K562 treated with DMSO at 1 percent for 48 hours (cell line): Measurements from ENCODE around the gene TSPO. TPM values are rescaled to one million over a fixed set of nuclear protein-coding genes. Genes with fewer than 3 reads are reported as not detected.

Source experiments
- total RNA-seq: library from RNA; unstranded; fragments of 300-600 nt; gene quantifications from 2 replicates; pipeline ENCODE4 v1.2.3, GENCODE V29; 2022; ENCODE audit warnings: low replicate concordance; ENCODE audit errors: extremely low read depth

The TSPO gene
- total RNA-seq = not detected in 2 replicates

DNA sequence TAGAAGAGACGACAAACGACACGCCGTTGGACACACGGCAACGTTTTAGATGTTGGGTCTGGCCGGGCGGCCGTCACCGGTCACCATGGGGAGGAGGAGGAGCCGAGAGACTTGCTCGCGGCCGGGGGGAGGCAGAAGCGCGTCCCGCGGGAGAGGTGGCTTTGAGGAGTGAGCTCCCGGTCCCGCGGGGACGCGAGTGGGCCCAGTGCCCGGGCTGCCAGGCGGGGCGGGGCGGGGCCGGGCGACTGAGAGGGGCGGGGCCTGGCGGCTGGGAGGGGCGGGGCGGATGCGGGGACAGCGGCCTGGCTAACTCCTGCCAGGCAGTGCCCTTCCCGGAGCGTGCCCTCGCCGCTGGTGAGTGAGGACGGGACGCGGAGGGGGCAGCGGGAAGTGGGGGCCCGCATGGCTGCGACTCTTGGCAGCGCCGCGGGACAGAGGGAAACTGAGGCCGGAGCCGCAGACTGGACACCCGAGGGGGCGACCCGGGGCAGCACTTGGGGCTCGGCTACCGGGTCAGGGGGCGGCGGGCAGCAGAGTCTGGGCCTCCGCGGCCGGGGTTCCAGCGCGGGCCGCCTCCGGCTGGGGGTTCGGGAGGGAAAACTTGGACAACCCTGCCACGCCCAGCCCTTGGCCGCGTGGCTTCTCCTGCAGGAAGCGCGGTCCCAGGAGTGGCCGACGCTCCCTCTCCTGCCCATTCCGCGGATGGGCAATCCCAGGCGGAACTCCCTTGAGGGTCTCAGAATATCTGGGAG, at the start of gene TSPO:
Gene TSPO, plus strand, starts transcription at position 309 of the 752 bp plus-strand sequence. CDS start 7,680 bp downstream, outside the sequence.

DNA sequence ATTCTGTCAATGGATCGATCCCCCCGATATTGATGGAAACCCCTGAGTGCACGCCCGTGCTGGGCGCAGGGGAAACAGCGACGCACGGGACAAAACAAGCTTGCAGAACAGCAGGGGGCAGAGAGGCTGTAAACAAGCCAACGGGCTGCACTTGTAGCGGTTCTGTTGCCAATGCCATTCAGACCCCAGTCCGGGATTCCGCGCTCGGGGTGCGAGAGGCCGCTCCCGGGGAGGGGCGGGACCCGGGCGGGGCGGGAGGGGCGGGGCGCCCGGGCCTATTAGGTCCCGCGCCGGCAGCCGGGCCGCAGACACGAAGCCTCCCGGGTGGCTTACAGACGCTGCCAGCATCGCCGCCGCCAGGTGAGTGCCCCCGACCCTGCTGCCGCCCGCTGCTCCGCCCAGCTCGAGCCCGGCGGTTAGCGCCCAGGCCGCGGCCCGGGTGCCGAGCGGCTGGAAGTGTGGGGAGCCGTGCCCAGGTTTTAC, 40.9 kb upstream of the TSPO start, which contains the start of gene BIK:
Gene BIK, plus strand, starts transcription at position 307 of the 483 bp plus-strand sequence. CDS start 13,273 bp downstream, outside the sequence.

DNA sequence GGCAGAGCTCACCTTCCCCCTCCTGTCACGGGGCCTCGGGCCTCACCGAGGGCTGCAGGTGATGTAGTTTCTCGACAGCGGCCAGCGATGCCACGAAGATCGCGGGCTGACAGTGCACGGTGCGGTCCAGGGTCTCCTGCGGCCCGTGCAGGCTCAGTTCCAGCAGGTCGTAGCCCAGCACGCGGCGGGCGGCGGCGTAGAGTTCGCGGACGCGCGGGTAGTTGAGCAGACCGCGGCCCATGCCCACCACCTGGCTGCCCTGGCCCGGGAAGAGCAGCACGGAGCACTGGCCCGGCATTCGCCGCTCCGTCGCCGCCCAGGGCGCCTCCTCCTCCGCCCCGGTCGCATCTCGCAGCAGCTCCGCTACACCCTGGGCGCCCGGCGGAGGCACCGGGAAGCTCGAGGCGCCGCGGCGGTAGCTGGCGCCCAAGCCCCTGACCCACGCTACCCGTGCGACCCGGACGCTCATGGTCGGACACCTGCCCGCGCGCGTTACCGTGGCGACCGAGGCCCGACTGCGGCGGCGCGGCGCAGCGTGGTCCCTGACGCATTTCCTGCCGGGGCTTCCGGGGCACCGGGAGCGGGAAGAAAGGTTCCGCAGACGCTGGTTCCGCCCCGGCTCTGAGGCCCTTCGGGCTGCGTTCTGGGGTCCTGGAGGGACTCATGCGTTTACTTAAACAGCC, 8.3 kb upstream of the TSPO start, which contains the start of gene MCAT:
Gene MCAT, minus strand, starts transcription at position 519 of the 683 bp plus-strand sequence. Its CDS starts 50 bp downstream, at position 469.

DNA sequence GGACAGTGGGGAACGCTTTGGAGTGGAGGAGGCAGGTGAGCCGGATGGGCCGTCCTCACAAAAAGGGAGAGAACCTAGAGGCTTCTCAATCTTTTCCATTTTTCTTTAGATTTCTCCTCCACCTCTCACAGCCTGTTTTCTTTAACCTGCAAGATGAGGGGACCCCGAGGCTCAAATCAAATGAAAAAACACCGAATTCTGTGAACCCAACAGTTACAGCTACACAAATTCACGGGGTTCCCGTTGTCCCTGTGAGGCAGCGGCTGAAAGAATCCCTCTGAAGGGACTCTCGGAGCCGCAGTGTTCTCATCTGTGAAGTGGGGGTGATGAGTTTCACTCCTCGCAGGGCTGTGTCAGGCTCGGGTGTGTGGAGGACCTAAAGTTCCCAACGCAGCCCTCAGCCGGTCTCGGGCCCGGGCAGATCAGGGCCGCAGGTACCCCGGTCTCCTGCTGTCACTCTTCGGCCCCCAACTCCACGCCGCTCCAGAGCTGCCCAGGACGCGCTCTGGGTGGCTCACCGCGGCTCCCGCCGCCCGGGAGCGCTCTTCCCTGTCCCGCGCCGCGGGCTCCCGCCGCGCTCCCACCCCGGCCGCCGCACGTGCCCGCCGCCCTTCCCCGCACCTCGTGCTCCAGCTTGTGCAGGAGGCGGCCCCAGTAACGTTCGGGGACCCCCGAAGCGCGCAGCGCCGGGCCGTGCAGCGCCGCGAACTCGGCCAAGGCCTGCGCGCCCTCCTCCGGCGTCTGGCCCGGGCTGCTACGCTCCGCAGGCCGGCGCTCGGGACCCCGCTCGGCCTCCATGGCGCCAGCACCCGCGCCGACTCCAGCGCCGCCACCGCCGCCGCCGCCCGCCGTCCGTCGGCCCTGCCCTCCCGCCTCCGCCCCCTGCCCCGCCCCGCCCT, 35.2 kb downstream of the TSPO start, which contains the start of gene TTLL12:
Gene TTLL12, minus strand, starts transcription at position 863 of the 899 bp plus-strand sequence. Its CDS starts 65 bp downstream, at position 798.

Other genes with a start within 250 kb of the TSPO start
- gene PACSIN2, start 136.4 kb upstream of the TSPO start, total RNA-seq = not detected in 2 replicates
- gene TTLL1, start 62.2 kb upstream of the TSPO start, total RNA-seq = not detected in 2 replicates
- not detected in 2 replicates for gene BIK, start 40.8 kb upstream of the TSPO start, total RNA-seq
- gene MCAT, start 8.2 kb upstream of the TSPO start, total RNA-seq = not detected in 2 replicates
- gene TTLL12, start 35.6 kb downstream of the TSPO start, total RNA-seq = 123 TPM in 1 of 2 replicates, not detected in the other
- not detected in 2 replicates for gene SCUBE1, start 191.8 kb downstream of the TSPO start, total RNA-seq